ENCODE data around the gene DNAH5.

DNAH5 gene

DNA sequence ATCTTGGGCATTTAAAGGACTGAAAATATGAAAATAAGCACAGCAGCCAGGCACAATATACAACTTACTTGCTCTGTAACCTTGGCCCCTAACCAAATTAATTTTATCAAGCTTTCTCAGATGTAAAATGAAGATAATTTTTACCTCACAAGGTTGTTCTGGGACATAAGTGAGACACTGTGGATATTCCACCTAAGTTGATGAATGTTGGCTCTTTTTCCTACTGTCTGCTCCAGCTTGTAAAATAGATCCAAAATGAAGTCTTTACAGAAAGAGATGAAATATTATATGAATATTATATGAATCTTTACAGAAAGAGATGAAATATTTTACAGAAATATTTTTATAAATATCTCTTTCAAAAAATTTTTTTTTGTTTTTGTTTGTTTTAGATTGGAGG is 270.1 kb downstream of the DNAH5 start:
- no peak for DNase-seq (ENCODE audit: extremely low spot score)
- ChIA-PET POLR2A (no interaction called here), CTCF (interaction anchor here (1.0 kb wide), 1 partner anchor 30 kb away, joined by 3 read pairs; no protein-coding TSS in a partner anchor)
- TF ChIP-seq, protein P1, sequence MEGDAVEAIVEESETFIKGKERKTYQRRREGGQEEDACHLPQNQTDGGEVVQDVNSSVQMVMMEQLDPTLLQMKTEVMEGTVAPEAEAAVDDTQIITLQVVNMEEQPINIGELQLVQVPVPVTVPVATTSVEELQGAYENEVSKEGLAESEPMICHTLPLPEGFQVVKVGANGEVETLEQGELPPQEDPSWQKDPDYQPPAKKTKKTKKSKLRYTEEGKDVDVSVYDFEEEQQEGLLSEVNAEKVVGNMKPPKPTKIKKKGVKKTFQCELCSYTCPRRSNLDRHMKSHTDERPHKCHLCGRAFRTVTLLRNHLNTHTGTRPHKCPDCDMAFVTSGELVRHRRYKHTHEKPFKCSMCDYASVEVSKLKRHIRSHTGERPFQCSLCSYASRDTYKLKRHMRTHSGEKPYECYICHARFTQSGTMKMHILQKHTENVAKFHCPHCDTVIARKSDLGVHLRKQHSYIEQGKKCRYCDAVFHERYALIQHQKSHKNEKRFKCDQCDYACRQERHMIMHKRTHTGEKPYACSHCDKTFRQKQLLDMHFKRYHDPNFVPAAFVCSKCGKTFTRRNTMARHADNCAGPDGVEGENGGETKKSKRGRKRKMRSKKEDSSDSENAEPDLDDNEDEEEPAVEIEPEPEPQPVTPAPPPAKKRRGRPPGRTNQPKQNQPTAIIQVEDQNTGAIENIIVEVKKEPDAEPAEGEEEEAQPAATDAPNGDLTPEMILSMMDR (IDR thresholded peaks at IDR 0.05; ENCODE audit: control extremely low read depth, extremely low read depth, low read depth, missing control alignments) = no peak

DNA sequence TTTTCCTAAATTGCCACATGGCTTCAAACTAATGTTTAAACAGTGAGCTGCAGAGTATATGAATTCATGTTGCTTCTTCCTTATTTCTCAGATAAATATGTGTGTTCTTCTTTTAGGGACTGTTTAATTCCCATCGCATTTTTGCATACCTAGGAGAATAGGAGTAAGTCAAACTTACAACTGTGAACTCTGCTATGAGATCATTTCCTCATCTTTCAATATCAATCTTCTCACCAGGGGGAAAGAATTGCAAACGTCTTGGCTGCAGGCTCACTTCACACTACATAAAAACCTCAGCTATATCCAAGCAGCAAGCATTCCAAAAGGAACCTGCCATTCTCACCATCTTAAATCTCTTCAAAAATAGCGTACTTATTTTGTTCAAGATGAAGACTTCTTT is 271.0 kb downstream of the DNAH5 start:
- POLR2A ChIA-PET = no interaction called here
- TF ChIP-seq, protein P1 (IDR thresholded peaks at IDR 0.05; ENCODE audit: control extremely low read depth, extremely low read depth, low read depth, missing control alignments) = no peak
- CTCF ChIA-PET = no interaction called here
- no peak for DNase-seq (ENCODE audit: extremely low spot score)

DNA sequence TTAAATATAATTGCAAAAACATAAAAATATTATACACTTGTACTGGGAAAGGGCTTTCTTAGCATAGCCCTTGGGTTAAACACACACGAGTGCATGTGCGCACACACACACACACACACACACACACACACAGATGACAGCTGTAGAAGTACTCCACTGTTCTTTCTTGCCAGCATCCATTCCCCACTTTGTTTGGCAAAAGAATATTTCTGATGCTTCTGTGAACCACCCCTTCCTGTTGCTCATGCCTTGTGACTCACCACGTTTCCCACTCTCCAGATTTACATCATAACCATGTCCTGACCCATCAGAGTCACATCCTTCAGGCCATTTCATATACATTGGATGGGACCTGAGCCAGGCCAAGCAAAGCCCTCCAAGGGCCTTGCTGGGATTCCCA is 280.1 kb downstream of the DNAH5 start:
- CTCF ChIA-PET = no interaction called here
- POLR2A ChIA-PET = no interaction called here
- DNase-seq (ENCODE audit: extremely low spot score) = no peak
- TF ChIP-seq, protein P1 (IDR thresholded peaks at IDR 0.05; ENCODE audit: control extremely low read depth, extremely low read depth, low read depth, missing control alignments) = no peak

DNA sequence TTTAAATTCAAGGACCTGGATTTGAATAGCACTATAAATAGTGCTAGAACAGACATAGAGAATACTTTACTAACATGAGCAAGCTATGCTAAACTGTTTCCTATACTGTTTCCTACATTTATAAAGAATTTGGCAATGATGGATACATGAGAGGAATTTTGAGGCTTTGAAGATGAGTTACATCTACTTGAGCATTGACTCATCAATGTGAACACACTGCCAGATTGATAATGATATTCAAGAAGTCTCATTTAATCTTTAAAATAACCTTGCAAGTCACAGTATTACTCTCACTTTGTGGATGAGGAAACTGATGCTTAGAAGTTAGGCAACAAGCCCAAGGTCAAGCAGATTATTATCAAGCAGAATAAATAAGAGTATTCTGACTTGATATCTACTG is 281.9 kb downstream of the DNAH5 start:
- CTCF ChIA-PET = interaction anchor here (0.8 kb wide), 1 partner anchor 57 kb away, joined by 3 read pairs; no protein-coding TSS in a partner anchor
- POLR2A ChIA-PET = no interaction called here
- TF ChIP-seq, protein P1 (IDR thresholded peaks at IDR 0.05; ENCODE audit: control extremely low read depth, extremely low read depth, low read depth, missing control alignments) = no peak
- no peak for DNase-seq (ENCODE audit: extremely low spot score)

DNA sequence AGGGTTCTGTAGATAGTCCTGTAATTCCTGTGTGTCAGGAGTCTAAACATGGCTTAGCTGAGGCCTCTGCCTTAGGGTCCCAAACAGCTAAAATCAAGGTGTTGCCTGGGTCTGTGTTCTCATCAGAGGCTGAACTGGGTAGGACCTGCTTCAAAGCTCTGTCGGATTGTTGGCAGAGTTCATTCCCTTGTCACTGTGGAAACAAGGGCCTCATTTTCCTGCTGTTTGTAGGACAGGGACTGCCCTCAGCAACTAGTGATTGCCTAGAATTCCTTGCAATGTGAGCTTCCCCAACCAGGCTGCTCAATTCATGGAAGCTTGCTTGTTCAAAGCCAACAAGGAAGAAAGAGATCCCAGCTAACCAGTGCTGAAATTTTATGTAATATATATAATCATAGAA is 283.2 kb downstream of the DNAH5 start:
- POLR2A ChIA-PET = no interaction called here
- TF ChIP-seq, protein P1 (IDR thresholded peaks at IDR 0.05; ENCODE audit: control extremely low read depth, extremely low read depth, low read depth, missing control alignments) = no peak

DNA sequence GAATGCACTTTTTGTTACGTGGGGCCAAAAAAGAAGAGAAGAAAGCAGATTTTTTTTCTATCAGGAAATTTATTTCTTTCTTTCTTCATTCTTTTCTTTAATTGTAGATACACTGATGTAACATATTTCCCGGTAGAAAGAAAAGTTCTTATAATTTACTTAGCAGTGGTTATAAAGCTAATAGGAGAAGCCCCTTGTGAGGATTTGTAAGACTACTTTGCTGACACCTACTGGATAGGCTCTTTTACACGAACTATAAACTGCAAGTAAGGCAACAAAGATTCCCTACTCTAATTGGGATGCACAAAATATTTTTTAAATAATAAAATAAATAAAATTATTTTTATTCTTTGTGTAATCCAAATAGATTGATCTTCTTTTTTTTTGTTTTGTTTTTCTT is 284.4 kb downstream of the DNAH5 start:
- POLR2A ChIA-PET = no interaction called here
- CTCF ChIA-PET = interaction anchor here (1.6 to 1.9 kb wide), 2 partner anchors 11 to 16 kb away, joined by 3 to 5 read pairs; no protein-coding TSS in a partner anchor
- TF ChIP-seq, protein P1 (IDR thresholded peaks at IDR 0.05; ENCODE audit: control extremely low read depth, extremely low read depth, low read depth, missing control alignments) = no peak
- DNase-seq (ENCODE audit: extremely low spot score) = no peak

More for the DNA sequence above, 283.2 kb downstream of the DNAH5 start:
- CTCF ChIA-PET = interaction anchor here (1.6 to 1.9 kb wide), 2 partner anchors 12 to 17 kb away, joined by 3 to 5 read pairs; no protein-coding TSS in a partner anchor
- no peak for DNase-seq (ENCODE audit: extremely low spot score)

DNA sequence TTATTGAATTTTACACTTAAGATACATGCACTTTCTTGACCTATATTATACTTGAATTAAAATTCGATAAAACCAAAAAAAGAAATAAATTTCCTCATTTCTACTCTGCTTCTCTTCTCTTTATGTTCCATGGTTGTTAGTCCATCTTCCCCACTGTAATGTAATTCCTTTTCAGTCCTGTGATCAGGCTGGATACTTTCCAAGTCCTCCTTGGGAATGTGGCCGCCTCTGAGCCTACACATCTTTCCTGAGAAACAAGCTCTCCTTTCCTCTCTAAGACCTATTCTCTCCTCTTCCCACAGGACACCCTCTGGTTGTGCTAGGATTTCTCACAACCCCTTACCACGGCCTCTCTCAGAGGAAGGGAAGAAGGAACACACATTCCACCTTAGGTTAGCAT is 285.1 kb downstream of the DNAH5 start:
- no peak for DNase-seq (ENCODE audit: extremely low spot score)
- POLR2A ChIA-PET = no interaction called here
- CTCF ChIA-PET = no interaction called here
- TF ChIP-seq, protein P1 (IDR thresholded peaks at IDR 0.05; ENCODE audit: control extremely low read depth, extremely low read depth, low read depth, missing control alignments) = no peak

Measured in GM10248 (cell line).